HG02642 (cell line): ENCODE results near the gene RNF145.

Source experiments
- ATAC-seq: cut with Tn5 transposase; IDR thresholded peaks from one replicate; pipeline ENCODE4 v1.9.1; 2021; ENCODE audit warnings: mild to moderate bottlenecking; ENCODE audit not compliant: unreplicated experiment, poor library complexity

Gene RNF145

DNA sequence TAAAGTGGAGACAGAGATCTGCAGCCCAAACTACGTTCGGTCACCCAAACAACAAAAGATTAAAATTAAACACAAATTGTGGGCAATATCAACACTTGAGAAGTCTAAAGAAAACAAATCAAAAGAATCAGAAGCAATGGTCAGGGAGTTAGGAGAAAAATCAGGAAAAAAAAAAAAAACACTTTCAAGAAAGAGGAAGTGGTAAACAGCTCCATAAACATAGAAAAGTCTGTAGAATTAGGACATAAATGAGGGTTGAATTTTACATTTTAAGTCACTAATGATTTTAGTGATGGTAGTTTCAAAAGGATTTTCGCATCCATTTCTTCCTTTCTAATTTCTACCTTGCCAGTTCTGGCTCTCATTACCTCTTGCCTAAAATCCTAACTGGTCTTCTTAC, 10.1 kb downstream of the RNF145 start:
- ATAC-seq: no peak

DNA sequence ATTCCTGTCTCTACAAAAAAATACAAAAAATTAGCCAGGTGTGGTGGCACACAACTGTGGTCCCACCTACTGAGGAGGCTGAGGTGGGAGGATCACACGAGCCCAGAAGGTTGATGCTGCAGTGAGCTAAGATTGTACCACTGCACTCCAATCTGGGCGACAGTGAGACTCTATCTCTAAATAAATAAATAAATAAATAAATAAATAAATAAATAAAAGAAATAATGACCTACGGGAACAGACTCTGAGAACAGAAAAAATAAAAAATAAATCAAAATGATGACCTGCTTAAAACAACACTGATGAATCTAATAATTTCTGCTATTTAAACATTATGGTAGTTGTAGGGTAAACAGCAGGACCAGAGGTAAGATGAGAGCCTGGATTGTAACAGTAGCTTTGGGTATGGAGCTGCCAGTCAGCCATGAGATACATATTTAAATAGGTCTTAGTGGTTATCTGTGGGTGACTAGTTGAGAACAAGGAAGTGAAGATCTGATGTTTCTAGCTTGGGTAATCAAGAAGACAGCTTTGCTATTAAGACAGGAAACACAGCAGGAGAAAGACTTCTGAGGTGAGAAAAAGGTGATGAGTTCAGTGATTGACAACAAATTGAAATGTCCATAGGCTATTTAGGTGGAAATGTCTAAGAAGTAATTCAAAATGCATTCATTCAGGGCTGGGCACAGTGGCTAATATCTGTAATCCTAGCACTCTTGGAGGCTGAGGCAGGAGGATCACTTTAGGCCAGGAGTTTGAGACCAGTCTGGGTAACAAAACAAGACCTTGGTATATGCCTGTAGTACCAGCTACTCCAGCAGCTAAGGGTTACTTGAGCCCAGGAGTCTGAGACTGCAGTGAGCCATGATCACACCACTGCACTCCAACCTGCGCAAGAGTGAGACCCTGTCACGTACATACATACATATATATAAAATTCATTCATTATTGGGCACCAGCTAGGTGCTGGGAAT, 11.0 kb downstream of the RNF145 start:
- peak; percentile 91 for ATAC-seq

- no peak for ATAC-seq
These were observed 13.6 kb downstream of the RNF145 start for GRCh38 chr5:159195775-159196174.

- no peak for ATAC-seq
These were observed 19.2 kb downstream of the RNF145 start for GRCh38 chr5:159190170-159190569.

GRCh38 chr5:159189310-159189709, 20.0 kb downstream of the RNF145 start:
- ATAC-seq: no peak

DNA sequence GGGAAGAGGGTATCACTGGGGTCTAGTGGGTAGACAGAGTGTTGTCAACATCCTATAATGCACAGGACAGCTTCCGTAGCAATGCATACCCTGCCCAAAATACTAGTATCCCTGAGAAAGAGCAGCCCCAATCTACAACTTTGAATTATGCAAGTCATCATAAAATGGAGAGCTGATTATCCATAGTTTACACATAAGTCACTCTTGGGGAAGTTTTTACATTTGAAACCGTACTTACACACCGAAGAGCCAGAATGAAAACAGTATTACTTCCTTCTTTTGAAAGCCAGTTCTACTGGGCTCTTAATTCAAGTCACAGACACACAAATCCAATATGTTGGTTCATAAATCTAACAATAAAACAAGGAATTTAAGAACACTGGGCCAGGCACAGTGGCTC, 21.6 kb downstream of the RNF145 start:
- ATAC-seq: no peak

GRCh38 chr5:159186319-159186718, 23.0 kb downstream of the RNF145 start:
- ATAC-seq: no peak

DNA sequence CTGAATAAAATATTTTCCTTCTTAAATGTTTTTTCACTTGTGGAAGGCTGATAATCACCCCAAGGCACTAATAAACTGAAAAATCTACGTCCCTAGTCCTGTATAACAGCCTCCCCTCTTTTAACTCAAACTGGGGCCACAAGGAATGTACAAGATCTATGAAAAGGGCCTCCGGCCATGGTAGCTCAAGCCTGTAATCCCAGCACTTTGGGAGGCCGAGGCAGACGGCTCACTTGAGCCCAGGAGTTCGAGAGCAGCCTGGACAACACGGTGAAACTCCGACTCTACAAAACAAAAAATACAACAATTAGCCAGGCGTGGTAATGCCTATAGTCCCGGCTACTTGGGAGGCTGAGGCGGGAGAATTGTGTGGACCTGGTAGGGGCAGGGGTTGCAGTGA, 23.6 kb downstream of the RNF145 start:
- ATAC-seq: no peak

DNA sequence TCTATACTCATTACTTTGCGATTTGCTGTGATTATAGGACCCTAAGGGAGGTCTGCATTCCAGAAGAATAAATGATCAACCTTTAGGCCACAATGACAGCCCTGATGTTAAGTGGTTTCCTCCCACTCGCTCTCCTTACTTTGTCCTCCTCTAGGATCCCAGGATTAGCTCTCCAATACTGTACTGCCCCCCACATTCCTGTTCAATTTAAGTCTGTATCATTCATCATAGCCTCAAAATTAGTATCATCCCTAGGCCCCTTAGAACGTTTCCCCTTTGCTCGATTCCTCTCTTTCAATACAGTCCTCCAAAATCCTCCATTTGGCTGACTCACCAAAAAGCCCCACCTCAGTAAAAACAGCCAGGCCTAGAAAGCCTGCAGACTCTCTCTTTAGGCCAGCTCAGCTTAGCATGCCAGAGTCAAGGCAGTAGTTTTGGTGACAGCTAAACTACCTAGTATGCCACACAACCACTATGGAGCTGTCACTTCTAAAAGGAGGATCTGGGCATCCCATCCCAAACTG, 24.4 kb downstream of the RNF145 start:
- ATAC-seq: no peak

GRCh38 chr5:159184236-159184635, 25.1 kb downstream of the RNF145 start:
- no peak for ATAC-seq

DNA sequence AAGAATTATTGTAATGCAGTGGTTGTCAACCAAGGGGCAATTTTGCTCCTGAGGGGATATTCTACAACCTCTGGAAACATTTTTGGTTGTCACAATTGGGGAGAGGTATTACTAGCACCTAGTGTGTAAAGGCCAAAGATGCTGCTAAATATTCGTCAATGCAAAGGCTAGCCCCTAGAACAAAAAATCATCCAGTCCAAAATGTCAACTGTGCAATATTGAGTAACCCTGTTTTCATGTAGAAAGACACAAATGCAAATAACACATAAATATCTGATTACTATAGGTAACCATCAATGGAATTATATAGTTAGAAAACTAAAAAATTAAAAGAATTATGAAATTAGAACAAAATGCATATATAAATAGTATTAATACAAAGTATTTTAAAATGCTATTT, 26.1 kb downstream of the RNF145 start:
- no peak for ATAC-seq

GRCh38 chr5:159182691-159183090, 26.7 kb downstream of the RNF145 start:
- ATAC-seq: no peak

- ATAC-seq: no peak
These were observed 27.7 kb downstream of the RNF145 start for GRCh38 chr5:159181651-159182050.

GRCh38 chr5:159181152-159181551, 28.2 kb downstream of the RNF145 start:
- peak; percentile 42 for ATAC-seq

DNA sequence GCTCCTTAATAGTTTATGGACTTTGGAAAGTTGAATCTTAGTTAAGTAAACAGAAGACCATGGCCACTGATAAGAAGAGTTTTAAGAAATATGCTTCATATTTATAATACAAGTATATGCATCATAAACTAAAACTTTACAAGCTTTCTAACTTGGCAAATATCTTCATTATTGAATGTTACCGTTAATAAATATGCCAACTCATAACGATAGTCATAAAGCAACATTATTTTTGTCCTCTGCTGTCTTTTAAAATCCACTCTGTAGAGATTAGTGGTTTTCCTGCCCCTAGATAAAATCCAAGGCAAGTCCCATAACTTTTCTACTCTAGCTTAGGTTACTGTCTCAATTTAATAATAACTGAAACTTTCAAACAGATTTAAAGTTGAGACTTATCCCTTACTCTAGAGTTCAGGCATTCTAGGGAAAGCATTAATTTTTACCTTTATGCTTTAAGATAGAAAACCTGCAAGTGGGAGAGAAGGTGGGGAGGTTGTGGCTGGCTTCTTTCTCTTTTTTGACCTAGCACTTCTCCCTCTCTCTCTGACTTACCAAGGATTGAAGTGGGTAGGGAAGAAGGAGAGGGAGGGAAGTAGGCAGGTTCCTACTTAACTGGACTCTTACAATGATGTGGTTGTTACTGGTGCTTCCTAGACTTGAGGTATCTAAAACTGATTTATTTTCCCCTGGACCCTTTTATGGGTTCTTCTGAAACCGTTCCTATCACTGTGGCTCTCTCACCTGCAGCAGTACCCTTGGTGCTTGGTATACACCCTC, 29.6 kb downstream of the RNF145 start:
- ATAC-seq: no peak

DNA sequence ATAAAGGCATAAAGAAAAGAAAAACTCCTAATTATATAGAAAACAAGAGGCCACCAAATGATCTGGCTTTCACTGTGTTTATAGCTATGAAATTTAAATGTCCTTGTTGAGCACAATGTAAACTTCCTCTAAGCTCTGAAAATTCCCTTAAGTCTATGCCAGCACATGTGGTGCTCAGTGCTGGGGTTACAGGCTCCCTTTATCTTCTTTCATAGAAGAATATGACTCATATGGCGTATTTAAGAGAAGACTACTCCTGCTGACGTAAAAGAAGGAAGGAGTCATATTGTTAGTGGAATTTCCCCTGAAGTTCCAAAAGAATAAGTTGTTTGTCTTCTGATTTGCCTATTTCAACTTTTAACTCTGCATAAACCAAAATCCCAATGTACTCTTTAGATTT, 30.4 kb downstream of the RNF145 start:
- ATAC-seq: peak; percentile 81

DNA sequence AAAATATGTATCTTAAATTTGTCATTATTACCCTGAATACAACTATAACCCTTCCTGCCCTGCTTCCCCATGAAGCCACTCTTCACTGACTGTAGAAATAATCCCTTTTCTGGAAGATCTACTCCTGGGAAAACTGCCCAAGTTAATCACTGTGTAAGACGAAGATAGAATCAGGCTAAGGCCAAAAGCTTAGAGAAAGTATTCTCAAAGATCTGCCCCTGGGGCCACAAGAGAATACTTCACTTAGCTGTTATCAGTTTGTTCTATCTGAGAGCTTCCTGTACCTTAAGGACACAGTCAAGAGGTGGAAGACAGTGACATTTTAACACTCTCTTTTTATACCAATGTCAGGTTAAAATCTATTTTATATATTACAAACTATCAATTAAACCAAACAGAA, 33.8 kb downstream of the RNF145 start:
- ATAC-seq: no peak

GRCh38 chr5:159174511-159175168, 34.7 kb downstream of the RNF145 start:
- ATAC-seq: no peak

DNA sequence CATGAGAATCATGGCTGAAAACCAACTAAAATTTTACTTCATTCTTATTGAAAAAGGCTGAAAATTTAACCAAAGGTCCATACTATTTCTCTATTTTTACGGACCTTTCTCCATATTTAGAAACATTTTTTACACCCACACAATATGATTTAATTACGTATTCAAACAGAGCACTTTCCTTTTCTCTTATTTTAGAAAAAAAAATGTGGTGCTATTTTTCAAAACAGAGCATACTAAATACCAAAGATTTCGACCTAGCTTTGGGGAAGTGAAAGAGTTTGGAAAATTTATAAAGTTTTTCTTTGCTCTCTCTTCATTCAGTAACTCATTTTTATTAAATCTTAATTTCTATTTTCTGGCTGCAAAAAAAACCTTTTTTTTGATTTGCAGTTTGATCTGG, 38.1 kb downstream of the RNF145 start:
- ATAC-seq: no peak

- ATAC-seq: no peak
These were observed 39.3 kb downstream of the RNF145 start for GRCh38 chr5:159170021-159170420.

DNA sequence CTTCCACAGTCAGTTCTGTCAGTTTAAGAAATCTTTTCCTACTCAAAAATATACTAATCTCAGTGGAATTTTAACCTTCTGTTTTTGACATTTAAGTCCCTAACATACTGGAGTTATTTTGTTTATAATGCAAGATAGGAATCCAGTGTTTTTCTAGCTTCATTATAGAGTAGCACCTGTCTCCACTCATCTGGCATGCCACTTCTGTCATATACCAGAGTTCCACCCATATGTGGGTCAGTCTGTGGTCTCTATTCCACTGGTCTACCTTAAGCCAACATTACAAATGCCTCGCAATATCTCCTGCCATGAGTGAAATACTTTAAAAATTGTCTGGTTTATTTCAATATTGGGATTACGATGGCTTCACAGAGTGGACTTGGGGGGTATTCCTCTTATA, 42.9 kb downstream of the RNF145 start:
- no peak for ATAC-seq
